Measurements from ENCODE around the gene FYCO1.

FYCO1 gene

DNA sequence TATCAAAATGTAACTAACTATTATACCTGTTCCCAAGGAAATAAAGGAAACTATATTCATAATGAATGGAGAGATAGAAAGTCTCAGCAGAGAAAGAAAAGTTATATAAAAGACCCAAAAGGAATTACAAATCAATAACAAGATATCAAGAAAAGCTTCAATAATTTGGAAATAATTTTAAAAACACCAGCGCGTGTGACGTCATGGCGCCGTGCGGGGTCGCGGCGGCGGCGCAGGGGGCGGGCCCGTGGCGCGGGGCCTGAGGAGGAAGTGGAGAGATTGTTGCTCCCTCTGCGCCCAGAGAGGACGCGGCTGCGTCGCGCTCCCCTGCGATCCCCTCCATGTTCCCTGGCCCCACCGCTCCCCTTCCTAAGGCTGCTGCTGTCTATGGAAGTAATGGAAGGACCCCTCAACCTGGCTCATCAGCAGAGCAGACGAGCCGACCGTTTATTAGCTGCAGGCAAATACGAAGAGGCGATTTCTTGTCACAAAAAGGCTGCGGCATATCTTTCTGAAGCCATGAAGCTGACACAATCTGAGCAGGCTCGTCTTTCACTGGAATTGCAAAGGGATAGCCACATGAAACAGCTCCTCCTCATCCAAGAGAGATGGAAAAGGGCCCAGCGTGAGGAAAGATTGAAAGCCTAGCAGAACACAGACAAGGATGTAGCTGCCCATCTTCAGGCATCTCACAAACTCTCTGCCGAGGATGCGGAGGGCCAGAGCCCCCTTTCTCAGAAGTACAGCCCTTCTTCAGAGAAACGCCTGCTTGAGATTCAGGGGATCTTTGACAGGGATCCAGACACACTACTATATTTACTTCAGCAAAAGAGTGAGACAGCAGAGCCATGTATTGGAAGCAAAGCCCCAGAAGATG, 27.5 kb upstream of the FYCO1 start:
- ChIA-PET POLR2A (no interaction called here), CTCF (no interaction called here)
- TF ChIP-seq FOXM1 (IDR thresholded peaks at IDR 0.05; ENCODE audit: borderline replicate concordance), result no peak
- TF ChIP-seq CTBP1 (IDR thresholded peaks at IDR 0.05; ENCODE audit: borderline replicate concordance), result no peak
- TF ChIP-seq ARNT (IDR thresholded peaks at IDR 0.05), result no peak
- TF ChIP-seq TARDBP (IDR thresholded peaks at IDR 0.05), result no peak
- TF ChIP-seq HDGF (IDR thresholded peaks at IDR 0.05; ENCODE audit: borderline replicate concordance), result no peak
- no peak for TF ChIP-seq FOXK2 (IDR thresholded peaks at IDR 0.05)
- no peak for TF ChIP-seq SP1 (IDR thresholded peaks at IDR 0.05)
- no peak for TF ChIP-seq FOXA1 (IDR thresholded peaks at IDR 0.05)
- TF ChIP-seq, protein P1, sequence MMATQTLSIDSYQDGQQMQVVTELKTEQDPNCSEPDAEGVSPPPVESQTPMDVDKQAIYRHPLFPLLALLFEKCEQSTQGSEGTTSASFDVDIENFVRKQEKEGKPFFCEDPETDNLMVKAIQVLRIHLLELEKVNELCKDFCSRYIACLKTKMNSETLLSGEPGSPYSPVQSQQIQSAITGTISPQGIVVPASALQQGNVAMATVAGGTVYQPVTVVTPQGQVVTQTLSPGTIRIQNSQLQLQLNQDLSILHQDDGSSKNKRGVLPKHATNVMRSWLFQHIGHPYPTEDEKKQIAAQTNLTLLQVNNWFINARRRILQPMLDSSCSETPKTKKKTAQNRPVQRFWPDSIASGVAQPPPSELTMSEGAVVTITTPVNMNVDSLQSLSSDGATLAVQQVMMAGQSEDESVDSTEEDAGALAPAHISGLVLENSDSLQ (IDR thresholded peaks at IDR 0.05), result no peak
- TF ChIP-seq ZNF384 (IDR thresholded peaks at IDR 0.05), result no peak
- no peak for TF ChIP-seq LEF1 (IDR thresholded peaks at IDR 0.05; ENCODE audit: borderline replicate concordance)
- no peak for TF ChIP-seq NFRKB (IDR thresholded peaks at IDR 0.05)
- no peak for TF ChIP-seq SUZ12 (IDR thresholded peaks at IDR 0.05)
- no peak for DNase-seq (ENCODE audit: extremely low spot score)

DNA sequence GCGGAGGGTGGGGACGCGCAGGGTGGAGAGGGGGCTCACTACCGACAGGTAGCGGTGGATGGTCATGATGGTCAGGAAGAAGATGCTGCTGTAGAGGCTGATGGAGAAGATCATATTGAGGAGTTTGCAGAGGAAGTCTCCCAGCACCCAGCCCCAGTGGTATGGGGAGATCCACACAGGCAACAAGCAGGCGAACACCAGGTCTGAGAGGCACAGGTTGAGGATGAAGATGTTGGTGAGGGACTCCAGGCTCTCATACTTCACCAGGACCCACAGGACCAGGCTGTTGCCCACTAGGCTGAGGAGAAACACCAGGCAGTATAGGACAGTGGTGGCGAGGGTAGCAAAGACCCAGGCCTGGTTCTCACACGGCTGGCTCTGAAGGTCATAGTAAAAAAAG, 25.9 kb upstream of the FYCO1 start:
- TF ChIP-seq SP1 (IDR thresholded peaks at IDR 0.05) (no peak), TARDBP (IDR thresholded peaks at IDR 0.05) (no peak), L3MBTL2 (conservative IDR thresholded peaks at IDR 0.05) (no peak), CTBP1 (IDR thresholded peaks at IDR 0.05; ENCODE audit: borderline replicate concordance) (no peak), LEF1 (IDR thresholded peaks at IDR 0.05; ENCODE audit: borderline replicate concordance) (no peak), ZNF384 (IDR thresholded peaks at IDR 0.05) (no peak), FOXM1 (IDR thresholded peaks at IDR 0.05; ENCODE audit: borderline replicate concordance) (no peak), SUZ12 (IDR thresholded peaks at IDR 0.05) (no peak), BHLHE40 (IDR thresholded peaks at IDR 0.05; ENCODE audit: borderline replicate concordance) (no peak), HDGF (IDR thresholded peaks at IDR 0.05; ENCODE audit: borderline replicate concordance) (no peak), FOXK2 (IDR thresholded peaks at IDR 0.05) (no peak), ELF4 (IDR thresholded peaks at IDR 0.05) (no peak), FOXA1 (IDR thresholded peaks at IDR 0.05) (no peak)
- TF ChIP-seq, protein P1 (IDR thresholded peaks at IDR 0.05), result no peak
- POLR2A ChIA-PET, result no interaction called here
- DNase-seq (ENCODE audit: extremely low spot score), result no peak
- CTCF ChIA-PET, result no interaction called here

DNA sequence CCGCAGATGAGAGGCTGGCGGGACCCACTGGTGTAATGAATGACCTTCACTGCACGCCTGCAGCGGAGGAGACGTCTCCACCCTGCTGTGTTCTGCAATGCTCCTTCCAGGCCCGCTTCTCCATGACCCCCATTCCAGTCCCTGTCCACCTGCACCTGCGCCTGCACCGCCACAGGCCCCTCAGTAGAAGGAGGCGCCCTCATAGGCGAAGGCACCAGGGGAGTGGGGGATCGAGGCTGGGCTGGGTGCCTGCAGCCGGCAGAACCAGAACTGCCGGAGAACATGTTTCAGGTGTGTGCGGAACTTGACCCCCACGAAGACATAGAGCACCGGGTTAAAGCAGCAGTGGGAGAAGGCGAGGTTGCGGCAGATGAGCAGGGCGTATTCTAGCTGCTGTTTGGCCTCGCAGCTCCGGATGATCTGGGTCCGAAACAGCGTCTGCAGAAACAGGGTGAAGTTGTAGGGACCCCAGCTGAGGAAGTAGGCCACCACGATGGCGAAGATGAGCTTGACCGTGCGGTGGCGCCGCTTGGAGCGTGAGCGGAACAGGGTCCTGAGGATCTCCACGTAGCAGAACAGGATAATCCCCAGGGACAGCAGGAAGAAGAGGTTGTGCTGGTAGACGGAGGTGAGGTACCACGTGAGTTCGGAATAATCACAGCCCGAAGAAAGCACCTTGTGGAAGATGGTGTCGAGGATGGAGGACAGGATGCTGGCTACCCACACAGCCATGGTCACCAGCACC, 25.3 kb upstream of the FYCO1 start:
- no peak for TF ChIP-seq ELF4 (IDR thresholded peaks at IDR 0.05)
- TF ChIP-seq LEF1 (IDR thresholded peaks at IDR 0.05; ENCODE audit: borderline replicate concordance), result no peak
- TF ChIP-seq NFRKB (IDR thresholded peaks at IDR 0.05), result no peak
- no peak for TF ChIP-seq ZNF384 (IDR thresholded peaks at IDR 0.05)
- TF ChIP-seq SP1 (IDR thresholded peaks at IDR 0.05), result no peak
- no peak for DNase-seq (ENCODE audit: extremely low spot score)
- ChIA-PET CTCF (no interaction called here), POLR2A (no interaction called here)

DNA sequence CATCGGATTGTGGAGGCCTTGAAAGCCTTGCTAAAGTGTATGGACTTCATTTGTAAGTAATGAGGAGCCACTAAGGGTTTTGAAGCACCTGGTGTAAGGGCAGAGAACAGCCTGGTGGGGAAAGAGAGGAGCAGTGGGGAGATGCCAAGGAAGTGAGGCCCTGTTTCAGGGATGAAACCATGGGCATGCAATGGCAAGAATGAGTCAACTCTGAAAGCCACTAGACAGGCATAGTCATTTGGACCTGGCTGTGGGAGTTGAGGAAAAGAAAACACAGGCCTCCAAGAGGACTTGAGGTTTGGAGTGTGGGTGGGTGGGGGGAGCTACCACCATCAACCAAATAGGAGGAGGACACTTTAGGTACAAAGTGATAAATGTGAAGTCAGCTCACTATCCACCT, 24.1 kb upstream of the FYCO1 start:
- TF ChIP-seq NFRKB (IDR thresholded peaks at IDR 0.05) (no peak), SP1 (IDR thresholded peaks at IDR 0.05) (no peak), L3MBTL2 (conservative IDR thresholded peaks at IDR 0.05) (no peak), CTBP1 (IDR thresholded peaks at IDR 0.05; ENCODE audit: borderline replicate concordance) (no peak), TARDBP (IDR thresholded peaks at IDR 0.05) (no peak), FOXA1 (IDR thresholded peaks at IDR 0.05) (no peak), FOXK2 (IDR thresholded peaks at IDR 0.05) (no peak), HDGF (IDR thresholded peaks at IDR 0.05; ENCODE audit: borderline replicate concordance) (no peak), LEF1 (IDR thresholded peaks at IDR 0.05; ENCODE audit: borderline replicate concordance) (no peak), ZNF384 (IDR thresholded peaks at IDR 0.05) (no peak), ARNT (IDR thresholded peaks at IDR 0.05) (no peak), ELF4 (IDR thresholded peaks at IDR 0.05) (no peak), SUZ12 (IDR thresholded peaks at IDR 0.05) (no peak), BHLHE40 (IDR thresholded peaks at IDR 0.05; ENCODE audit: borderline replicate concordance) (no peak), FOXM1 (IDR thresholded peaks at IDR 0.05; ENCODE audit: borderline replicate concordance) (no peak)
- TF ChIP-seq, protein P1 (IDR thresholded peaks at IDR 0.05), result no peak

DNA sequence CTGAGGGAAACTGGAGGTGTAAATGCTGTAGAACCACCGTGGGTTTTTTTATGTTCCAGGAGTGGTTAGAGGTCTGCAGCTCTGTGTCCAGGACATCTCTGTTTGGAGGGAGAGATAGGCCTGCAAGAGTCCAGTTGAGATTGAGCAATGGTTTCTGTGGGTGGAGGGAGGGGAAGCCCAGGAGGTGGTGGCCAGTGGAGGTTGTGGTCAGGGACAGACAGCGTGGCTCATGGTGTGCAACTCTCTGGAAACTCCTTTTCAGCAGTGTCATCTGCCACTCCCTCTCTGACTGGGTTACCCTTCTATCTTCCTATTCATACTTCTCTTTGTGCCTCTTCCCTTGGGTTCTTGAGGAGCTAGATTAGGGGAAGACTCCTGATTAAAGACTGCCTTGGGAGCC, 22.1 kb upstream of the FYCO1 start:
- ChIA-PET POLR2A (no interaction called here), CTCF (no interaction called here)
- TF ChIP-seq ELF4 (IDR thresholded peaks at IDR 0.05), result no peak
- TF ChIP-seq BHLHE40 (IDR thresholded peaks at IDR 0.05; ENCODE audit: borderline replicate concordance), result no peak
- no peak for TF ChIP-seq CTBP1 (IDR thresholded peaks at IDR 0.05; ENCODE audit: borderline replicate concordance)
- no peak for TF ChIP-seq FOXM1 (IDR thresholded peaks at IDR 0.05; ENCODE audit: borderline replicate concordance)
- TF ChIP-seq SUZ12 (IDR thresholded peaks at IDR 0.05), result no peak
- TF ChIP-seq ZNF384 (IDR thresholded peaks at IDR 0.05), result no peak
- TF ChIP-seq FOXA1 (IDR thresholded peaks at IDR 0.05), result no peak
- TF ChIP-seq ARNT (IDR thresholded peaks at IDR 0.05), result no peak
- no peak for TF ChIP-seq TARDBP (IDR thresholded peaks at IDR 0.05)
- TF ChIP-seq LEF1 (IDR thresholded peaks at IDR 0.05; ENCODE audit: borderline replicate concordance), result no peak
- TF ChIP-seq, protein P1 (IDR thresholded peaks at IDR 0.05), result no peak
- TF ChIP-seq NFRKB (IDR thresholded peaks at IDR 0.05), result no peak
- no peak for TF ChIP-seq FOXK2 (IDR thresholded peaks at IDR 0.05)
- DNase-seq (ENCODE audit: extremely low spot score), result no peak

More for the DNA sequence above, 24.1 kb upstream of the FYCO1 start:
- CTCF ChIA-PET, result no interaction called here
- POLR2A ChIA-PET, result no interaction called here
- DNase-seq (ENCODE audit: extremely low spot score), result no peak
